Tibial nerve (tissue), 4 donors: ENCODE results near the gene METTL8. TPM values are rescaled to one million over a fixed set of nuclear protein-coding genes. Genes with fewer than 3 reads are reported as not detected.

Experiments used
- DNase-seq, 2 donors: peaks; one replicate each; pipeline ENCODE4 v3.0.0-alpha.2; 2019; ENCODE audit warnings: low spot score in 2 of 2
- H3K27ac ChIP-seq, 4 donors: fragments of 200-600 bp; sonication (generic) in 3 of 4; one replicate each; pipeline ENCODE4 v1.5.1; 2017 to 2019; ENCODE audit warnings: mild to moderate bottlenecking in 1 of 4
- H3K27me3 ChIP-seq, 2 donors: fragments of 200-600 bp; sonication (generic) in 1 of 2; one replicate each; pipeline versions ENCODE4 v1.5.1 to v1.6.0; 2017 to 2019
- H3K36me3 ChIP-seq, 3 donors: fragments of 200-600 bp; sonication (generic); one replicate each; pipeline ENCODE4 v1.5.1; 2018 to 2019
- H3K4me1 ChIP-seq, 4 donors: fragments of 200-600 bp; sonication (generic) in 3 of 4; one replicate each; pipeline ENCODE4 v1.5.1; 2017 to 2019
- H3K4me3 ChIP-seq, 4 donors: fragments of 200-600 bp; sonication (generic) in 3 of 4; one replicate each; pipeline ENCODE4 v1.5.1; 2017 to 2019; ENCODE audit warnings: mild to moderate bottlenecking in 1 of 4, moderate library complexity in 1 of 4
- H3K9me3 ChIP-seq, 4 donors: fragments of 200-600 bp; sonication (generic) in 3 of 4; one replicate each; pipeline ENCODE4 v1.5.1; 2017 to 2019
- EP300 ChIP-seq, 2 donors: sonication (generic); formaldehyde crosslinking; IDR thresholded peaks; one replicate each; pipeline ENCODE4 v1.6.1; 2017; ENCODE audit warnings: antibody characterized with exemption in 2 of 2, mild to moderate bottlenecking in 1 of 2
- POLR2A ChIP-seq, 2 donors: fragments of 450-650 bp; IDR thresholded peaks; one replicate each; pipeline ENCODE4 v1.6.1; 2017; ENCODE audit warnings: antibody characterized with exemption in 2 of 2, mild to moderate bottlenecking in 2 of 2, moderate library complexity in 2 of 2
- WGBS, 2 donors: methylation state at CpG; one replicate each; pipeline ENCODE4 v1.1.5; 2018; 5-methylcytosine and 5-hydroxymethylcytosine counted together
- total RNA-seq, 4 donors: library from RNA; depleted of rRNA; stranded (reverse); fragments of >200 nt; gene quantifications; one replicate each; pipeline ENCODE4 v1.1.0, GENCODE V29; 2016
- TF ChIP-seq, protein P1 (sequence below), 5 experiments: fragments of 200-600 bp in 3 of 5; fragments of 450-650 bp in 2 of 5; sonication (generic) in 3 of 5; IDR thresholded peaks; one replicate each; pipeline ENCODE4 v1.5.1; 2016 to 2019; ENCODE audit warnings: antibody characterized with exemption in 5 of 5, mild to moderate bottlenecking in 3 of 5, moderate library complexity in 2 of 5

Gene METTL8
- total RNA-seq, 4 donors from 2014 or later, result 13.5 to 27.9 (median 20.7) TPM

DNA sequence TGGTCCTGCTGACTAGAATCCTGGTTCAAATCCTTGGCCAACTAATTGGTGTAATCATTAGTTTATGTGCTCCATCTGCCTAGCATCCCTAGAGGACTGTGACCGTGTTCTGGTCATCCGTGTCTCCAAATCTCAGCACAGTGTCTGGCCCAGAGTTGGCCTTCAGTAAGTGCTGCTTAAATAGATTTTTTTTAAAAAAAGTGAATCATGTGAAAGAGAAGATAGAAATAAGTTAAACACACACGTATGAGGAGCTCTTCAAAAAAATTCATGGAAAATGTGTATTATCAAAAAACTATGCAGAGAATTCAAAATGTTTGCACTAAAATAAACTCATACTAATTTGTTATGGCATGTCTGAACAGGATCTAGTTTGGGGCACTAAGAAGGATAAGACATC is 143.8 kb downstream of the METTL8 start:
- Histone ChIP-seq H3K27me3 (no peaks in the 10 kb centered on the region), H3K27ac (no peak overlapping the region)
- WGBS, 2 donors, result 71 to 73% methylated on average over 3 of the region's 3 CpGs

GRCh38 chr2:171289316-171289715 is 144.5 kb downstream of the METTL8 start:
- TF ChIP-seq, protein P1, sequence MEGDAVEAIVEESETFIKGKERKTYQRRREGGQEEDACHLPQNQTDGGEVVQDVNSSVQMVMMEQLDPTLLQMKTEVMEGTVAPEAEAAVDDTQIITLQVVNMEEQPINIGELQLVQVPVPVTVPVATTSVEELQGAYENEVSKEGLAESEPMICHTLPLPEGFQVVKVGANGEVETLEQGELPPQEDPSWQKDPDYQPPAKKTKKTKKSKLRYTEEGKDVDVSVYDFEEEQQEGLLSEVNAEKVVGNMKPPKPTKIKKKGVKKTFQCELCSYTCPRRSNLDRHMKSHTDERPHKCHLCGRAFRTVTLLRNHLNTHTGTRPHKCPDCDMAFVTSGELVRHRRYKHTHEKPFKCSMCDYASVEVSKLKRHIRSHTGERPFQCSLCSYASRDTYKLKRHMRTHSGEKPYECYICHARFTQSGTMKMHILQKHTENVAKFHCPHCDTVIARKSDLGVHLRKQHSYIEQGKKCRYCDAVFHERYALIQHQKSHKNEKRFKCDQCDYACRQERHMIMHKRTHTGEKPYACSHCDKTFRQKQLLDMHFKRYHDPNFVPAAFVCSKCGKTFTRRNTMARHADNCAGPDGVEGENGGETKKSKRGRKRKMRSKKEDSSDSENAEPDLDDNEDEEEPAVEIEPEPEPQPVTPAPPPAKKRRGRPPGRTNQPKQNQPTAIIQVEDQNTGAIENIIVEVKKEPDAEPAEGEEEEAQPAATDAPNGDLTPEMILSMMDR (IDR thresholded peaks at IDR 0.05), result no peak
- TF ChIP-seq EP300 (IDR thresholded peaks at IDR 0.05) (no peak), POLR2A (IDR thresholded peaks at IDR 0.05) (no peak)
- no peak overlapping the region for H3K27ac ChIP-seq

More for the DNA sequence above, 143.8 kb downstream of the METTL8 start:
- Histone ChIP-seq H3K36me3 (no peaks in the 10 kb centered on the region), H3K9me3 (no peaks in the 10 kb centered on the region), H3K4me1 (no peaks in the 10 kb centered on the region), H3K4me3 (no peak overlapping the region)
- TF ChIP-seq, protein P1 (IDR thresholded peaks at IDR 0.05), result no peak
- no peak for DNase-seq

GRCh38 chr2:171287611-171288010 is 146.2 kb downstream of the METTL8 start:
- H3K4me3 ChIP-seq, result no peak overlapping the region
- no peaks in the 10 kb centered on the region for H3K4me1 ChIP-seq
- no peaks in the 10 kb centered on the region for H3K27me3 ChIP-seq
- no peaks in the 10 kb centered on the region for H3K9me3 ChIP-seq
- no peak for DNase-seq
- H3K27ac ChIP-seq, result no peak overlapping the region
- no peaks in the 10 kb centered on the region for H3K36me3 ChIP-seq
- no peak for TF ChIP-seq POLR2A (IDR thresholded peaks at IDR 0.05)
- no peak for TF ChIP-seq EP300 (IDR thresholded peaks at IDR 0.05)
- TF ChIP-seq, protein P1 (IDR thresholded peaks at IDR 0.05), result no peak
- 39 to 46% methylated on average over 4 of the region's 4 CpGs for WGBS, 2 donors

More at GRCh38 chr2:171289316-171289715, 144.5 kb downstream of the METTL8 start:
- no peaks in the 10 kb centered on the region for H3K36me3 ChIP-seq
- H3K27me3 ChIP-seq, result no peaks in the 10 kb centered on the region
- H3K9me3 ChIP-seq, result no peaks in the 10 kb centered on the region
- H3K4me3 ChIP-seq, result no peak overlapping the region
- H3K4me1 ChIP-seq, result no peaks in the 10 kb centered on the region
- DNase-seq, result no peak

GRCh38 chr2:171287036-171287571 is 146.7 kb downstream of the METTL8 start:
- no peak for TF ChIP-seq POLR2A (IDR thresholded peaks at IDR 0.05)
- no peak for TF ChIP-seq EP300 (IDR thresholded peaks at IDR 0.05)
- TF ChIP-seq, protein P1 (IDR thresholded peaks at IDR 0.05), result no peak
- no peak for DNase-seq
- Histone ChIP-seq H3K4me1 (no peaks in the 10 kb centered on the region), H3K27ac (no peak overlapping the region), H3K36me3 (no peaks in the 10 kb centered on the region), H3K27me3 (no peaks in the 10 kb centered on the region), H3K9me3 (no peaks in the 10 kb centered on the region), H3K4me3 (no peak overlapping the region)

GRCh38 chr2:171281110-171281509 is 152.7 kb downstream of the METTL8 start:
- no peak overlapping the region for H3K4me3 ChIP-seq
- H3K36me3 ChIP-seq, result no peaks in the 10 kb centered on the region
- H3K27me3 ChIP-seq, result no peaks in the 10 kb centered on the region
- H3K9me3 ChIP-seq, result no peaks in the 10 kb centered on the region
- TF ChIP-seq EP300 (IDR thresholded peaks at IDR 0.05) (no peak), POLR2A (IDR thresholded peaks at IDR 0.05) (no peak)
- TF ChIP-seq, protein P1 (IDR thresholded peaks at IDR 0.05), result no peak
- WGBS, 2 donors, result 92 to 94% methylated on average over 3 of the region's 3 CpGs
- DNase-seq, result no peak
- H3K27ac ChIP-seq, result no peak overlapping the region
- no peaks in the 10 kb centered on the region for H3K4me1 ChIP-seq
